ENCODE results near the gene TMEM168. TPM values are rescaled to one million over a fixed set of nuclear protein-coding genes. Genes with fewer than 3 reads are reported as not detected.
"Not testable (repeated sequence)": the region's sequence is repeated elsewhere in the genome, so short reads cannot be mapped to it uniquely, and the experiment has no call there.

The TMEM168 gene
- total RNA-seq: 11.3 and 17.1 TPM in 2 replicates

DNA sequence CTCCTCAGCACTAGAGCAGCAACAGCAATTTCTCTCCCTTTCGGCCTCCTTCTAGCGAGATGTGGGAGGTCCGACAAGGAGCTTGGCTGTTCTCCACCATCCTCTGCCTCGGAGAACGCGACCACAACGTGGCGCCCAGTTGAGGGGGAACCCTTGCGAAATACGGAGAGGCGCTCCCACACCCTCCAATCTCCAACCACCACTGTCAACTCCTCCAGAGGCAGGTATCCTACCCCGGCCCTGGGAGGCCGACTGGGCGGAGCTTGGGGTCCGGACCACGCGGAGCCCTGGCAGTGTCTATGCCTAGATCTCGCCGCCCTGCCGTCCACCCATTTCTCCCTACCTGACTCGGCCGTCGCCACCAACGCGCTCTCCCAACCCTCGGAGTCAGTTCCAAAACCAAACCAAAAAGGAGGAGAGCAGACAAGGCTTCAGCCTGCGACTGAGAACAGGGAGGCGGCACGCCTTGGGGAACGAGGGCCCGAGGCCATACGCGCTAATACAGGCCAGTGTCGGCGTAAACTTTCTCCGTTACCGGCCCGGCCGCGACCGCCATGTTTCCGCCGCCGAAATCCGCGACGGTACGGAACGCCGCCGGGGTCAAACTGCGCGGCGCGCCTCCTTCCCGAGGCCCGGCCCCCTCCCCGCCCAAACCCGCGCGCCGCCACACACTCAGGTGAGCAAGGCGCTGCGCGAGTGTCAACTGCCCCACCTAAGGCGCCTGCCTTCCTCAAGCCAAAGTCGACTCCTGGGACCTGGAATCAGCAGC lies at the start of gene TMEM168:
TMEM168 (minus strand) TSS at position 577 of the 769 bp plus-strand sequence. CDS start 5,568 bp downstream, outside the sequence.
- peak; percentile 58 to 87 for DNase-seq (ENCODE audit: low read depth in 2 of 2)

DNA sequence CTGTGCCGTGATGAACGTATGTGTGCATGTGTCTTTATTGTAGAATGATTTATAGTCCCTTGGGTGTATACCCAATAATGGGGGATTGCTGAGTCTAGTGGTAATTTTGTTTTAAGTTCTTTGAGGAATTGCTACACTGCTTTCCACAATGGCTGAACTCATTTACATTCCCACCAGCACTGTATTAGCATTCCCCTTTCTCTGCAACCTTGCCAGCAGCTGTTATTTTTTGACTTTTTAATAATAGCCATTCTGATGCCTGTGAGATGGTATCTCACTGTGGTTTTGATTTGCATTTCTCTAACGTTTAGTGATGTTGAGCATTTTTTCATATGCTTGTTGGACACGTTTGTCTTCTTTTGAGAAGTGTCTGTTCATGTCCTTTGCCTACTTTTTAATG lies 45.7 kb upstream of the TMEM168 start:
- DNase-seq (ENCODE audit: low read depth in 2 of 2): not testable (repeated sequence)

DNA sequence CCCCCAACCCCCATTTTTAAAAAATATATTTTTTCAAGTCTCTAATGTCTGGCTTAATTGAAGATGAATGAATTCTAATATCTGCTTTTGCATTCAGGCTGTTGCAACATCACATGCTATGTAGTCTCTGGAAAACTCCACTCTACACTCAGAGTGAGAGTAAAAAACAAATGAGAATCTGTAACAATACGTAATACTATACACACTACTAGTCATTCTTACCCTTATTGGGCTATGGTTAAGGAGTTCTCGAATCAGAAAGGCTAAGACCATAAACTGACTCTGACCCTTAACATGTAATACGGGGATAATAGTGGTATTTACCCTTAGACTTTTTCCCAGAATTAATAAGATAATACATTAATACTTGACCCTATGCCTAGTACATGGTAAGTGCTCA lies 42.9 kb upstream of the TMEM168 start:
- DNase-seq (ENCODE audit: low read depth in 2 of 2): no peak

DNA sequence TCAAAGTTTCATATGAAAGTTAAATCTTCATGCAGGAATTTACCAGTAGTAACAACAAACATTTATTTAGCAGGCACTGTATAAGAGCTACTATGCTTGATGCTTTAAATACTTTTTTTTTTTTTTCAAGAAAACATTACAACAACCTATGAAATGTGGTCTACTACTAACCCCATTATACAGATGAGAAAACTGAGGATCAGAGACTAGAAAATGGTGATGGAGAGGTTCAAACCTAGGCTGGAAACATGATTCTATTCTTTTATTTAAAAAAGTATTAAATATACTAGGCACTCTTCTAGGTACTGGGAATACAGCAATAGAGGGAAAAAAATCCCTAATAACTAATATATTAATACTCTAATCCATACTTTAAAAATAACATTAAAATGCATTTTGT lies 40.6 kb upstream of the TMEM168 start:
- no peak for DNase-seq (ENCODE audit: low read depth in 2 of 2)

- DNase-seq (ENCODE audit: low read depth in 2 of 2): no peak
Measured at GRCh38 chr7:112828696-112829095, 38.5 kb upstream of the TMEM168 start.

DNA sequence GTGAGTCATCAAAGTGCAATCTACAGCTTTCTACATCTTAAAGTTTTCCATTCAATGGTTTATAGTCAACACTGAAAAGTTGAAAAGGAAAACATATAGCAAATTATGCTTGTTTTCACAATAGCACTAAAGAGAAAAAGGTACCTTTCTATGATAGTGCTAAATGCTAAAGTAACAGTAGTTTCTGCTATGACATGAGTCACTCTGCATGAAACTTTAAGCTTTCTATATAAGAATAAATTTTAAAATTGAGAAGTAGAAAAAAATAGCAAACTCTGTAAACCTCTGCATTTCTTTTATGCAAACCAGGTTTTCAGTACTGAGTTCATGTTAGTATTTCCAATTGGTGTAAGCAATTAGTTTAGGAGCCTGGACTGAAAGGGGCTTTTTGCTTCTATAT lies 31.2 kb upstream of the TMEM168 start:
- no peak for DNase-seq (ENCODE audit: low read depth in 2 of 2)

DNA sequence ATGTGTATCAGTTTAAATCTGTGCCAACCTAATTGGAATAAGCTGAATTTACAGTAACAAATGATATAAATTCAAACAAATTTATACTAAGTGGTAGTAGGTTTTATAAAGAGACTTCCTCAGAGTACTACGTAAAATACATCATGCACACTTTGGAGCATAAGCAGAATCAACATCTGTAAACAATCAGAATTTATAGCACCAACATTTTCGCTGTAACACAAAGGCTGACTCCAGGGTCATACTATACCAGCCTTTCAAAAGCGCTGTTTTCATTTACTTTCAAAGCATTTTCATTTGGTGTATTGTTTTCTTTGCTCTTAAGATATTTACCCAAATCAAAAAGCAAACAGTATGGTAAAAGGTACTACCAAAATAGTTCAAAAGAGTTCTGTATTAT lies 29.3 kb upstream of the TMEM168 start:
- DNase-seq (ENCODE audit: low read depth in 2 of 2): no peak

DNA sequence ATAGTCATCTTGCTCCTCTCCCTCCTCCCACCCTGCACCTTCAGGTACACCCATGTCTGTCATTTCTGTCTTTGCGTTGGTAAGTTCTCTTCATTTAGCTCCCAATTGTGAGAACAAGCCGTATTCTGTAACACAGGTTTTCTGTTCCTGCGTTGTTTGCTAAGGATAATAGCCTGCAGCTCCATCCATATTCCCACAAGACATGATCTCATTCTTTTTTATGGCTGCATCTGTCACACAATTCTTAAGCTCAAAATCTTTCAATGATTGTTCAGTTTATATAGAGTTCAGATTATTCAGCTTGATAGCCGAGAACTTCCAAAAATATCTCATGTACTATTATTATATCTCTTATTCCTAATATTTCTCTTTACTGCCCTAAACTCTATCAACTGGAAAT lies 16.0 kb upstream of the TMEM168 start:
- DNase-seq (ENCODE audit: low read depth in 2 of 2): no peak

DNA sequence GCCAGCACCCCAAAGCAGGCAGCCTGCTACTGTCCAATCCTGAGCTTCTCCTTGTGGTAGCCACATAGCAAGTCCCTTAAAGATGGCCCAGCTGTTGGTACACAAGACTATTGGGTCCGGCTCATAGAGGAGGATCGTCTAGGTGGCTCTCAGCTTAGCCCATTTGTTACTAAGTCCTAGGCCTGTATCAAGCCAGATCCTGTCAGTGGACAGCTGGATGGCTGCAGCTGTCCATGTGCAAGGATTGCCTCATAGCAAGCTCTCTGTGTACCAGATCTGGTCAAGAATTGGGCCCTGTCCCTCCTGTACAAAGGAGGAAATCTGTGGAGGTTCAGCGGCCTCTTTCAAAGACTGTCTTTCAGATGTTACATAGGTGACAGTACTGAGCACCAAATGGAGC lies 12.2 kb upstream of the TMEM168 start:
- DNase-seq (ENCODE audit: low read depth in 2 of 2): no peak

GRCh38 chr7:112800486-112800885 lies 10.3 kb upstream of the TMEM168 start:
- DNase-seq (ENCODE audit: low read depth in 2 of 2): no peak

GRCh38 chr7:112799448-112800120 lies 9.4 kb upstream of the TMEM168 start:
- no peak for DNase-seq (ENCODE audit: low read depth in 2 of 2)

- DNase-seq (ENCODE audit: low read depth in 2 of 2): no peak
Measured at GRCh38 chr7:112798274-112799159, 8.3 kb upstream of the TMEM168 start.

- not testable (repeated sequence) for DNase-seq (ENCODE audit: low read depth in 2 of 2)
Measured at GRCh38 chr7:112796552-112796951, 6.4 kb upstream of the TMEM168 start.

DNA sequence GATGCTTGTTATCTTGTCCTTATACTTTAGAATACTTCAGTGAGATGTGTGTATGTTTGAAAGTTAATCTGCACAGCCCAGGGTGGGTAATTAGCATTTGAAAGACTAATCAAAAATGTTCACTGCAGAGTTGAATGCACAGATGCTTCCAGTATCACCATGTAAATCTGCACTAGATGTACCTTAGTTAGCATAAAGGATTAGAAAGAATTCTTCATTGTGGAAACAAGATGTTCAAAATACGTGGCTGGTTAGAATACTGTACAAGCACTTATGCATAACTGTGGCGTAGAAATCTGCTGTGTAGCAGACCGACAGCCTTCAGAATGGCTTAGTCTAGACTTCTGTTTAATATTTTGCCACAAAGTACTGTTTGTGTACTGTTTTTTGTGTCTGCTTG lies 2.2 kb upstream of the TMEM168 start:
- DNase-seq (ENCODE audit: low read depth in 2 of 2): no peak

DNA sequence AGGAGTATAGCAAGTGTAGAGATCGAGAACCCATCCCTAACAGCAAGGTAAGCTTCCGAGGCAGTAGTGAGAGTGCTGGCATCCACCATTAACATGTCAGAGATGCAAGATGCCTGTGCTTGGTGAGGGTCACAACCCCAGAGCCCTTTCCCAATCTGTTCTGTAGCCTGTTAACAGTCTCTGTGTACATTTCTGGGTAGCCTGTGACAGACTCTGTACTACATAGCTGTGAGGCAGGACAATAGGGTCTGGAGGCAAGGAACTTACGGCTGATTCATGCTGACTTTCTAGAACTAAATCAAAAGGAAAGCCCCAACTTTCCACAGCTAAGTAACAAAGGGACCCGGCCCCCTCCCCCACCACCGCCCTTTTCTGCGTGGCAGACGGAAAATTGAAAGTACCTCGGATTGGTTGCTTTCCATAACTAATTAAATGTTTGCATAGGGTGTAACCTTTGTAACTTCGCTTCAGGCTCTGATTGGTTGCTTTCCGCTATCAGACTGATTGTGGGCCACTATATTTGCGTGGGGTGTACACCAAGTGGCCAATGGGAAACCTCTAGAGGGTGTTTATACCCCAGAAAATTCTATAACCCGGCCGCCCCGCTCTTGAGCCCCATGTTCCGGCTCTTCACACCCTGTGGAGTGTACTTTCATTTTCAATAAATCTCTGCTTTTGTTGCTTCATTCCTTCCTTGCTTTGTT lies 1.4 kb upstream of the TMEM168 start:
- no peak for DNase-seq (ENCODE audit: low read depth in 2 of 2)

DNA sequence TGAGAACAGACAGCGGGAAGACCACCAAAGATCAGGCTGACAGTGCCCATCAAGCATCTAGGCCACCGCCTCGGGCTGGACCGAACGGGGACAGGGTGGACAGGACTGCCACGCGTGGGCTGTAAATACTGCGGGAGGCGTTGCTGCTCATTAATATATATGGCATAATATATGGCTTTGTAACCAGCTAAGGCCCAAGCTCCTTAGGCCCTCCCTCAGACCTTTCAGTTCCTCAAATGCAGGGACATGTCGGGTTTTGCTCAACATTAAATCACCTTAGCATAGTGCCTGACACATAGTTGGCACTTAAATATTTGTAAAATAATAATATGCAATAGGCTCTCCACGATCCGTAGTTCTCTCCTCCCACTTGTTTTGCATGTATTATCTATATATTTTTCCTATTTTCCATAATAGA lies 402 bp upstream of the TMEM168 start:
- DNase-seq (ENCODE audit: low read depth in 2 of 2): no peak

GRCh38 chr7:112789453-112789816 lies 758 bp downstream of the TMEM168 start:
- no peak for DNase-seq (ENCODE audit: low read depth in 2 of 2)

DNA sequence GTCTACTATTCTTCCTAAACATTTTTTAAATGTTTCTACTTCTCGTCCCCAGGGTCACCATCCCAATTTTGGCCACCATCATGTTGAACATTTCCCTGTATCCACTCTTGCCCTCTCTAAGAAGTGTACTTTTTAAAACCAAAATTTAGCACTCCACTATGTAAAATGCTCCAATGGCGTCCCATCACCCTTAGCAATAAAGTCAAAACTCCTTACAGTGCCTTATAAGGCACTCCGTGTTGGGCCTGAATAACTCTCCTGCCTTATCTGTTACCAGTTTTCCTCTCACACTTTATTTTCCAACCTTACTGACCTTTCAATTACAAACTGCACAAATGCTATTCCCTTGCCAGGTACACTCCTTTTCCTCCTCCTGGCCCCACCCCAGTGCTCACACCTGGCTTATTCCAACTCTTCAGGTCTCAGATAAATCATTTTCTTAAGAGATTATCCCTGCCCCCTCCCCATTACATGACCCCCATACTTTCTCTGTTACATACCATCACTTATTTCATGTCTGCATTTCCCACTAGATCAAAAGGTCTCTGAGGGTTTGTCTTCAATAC lies 1.3 kb downstream of the TMEM168 start:
- no peak for DNase-seq (ENCODE audit: low read depth in 2 of 2)

GRCh38 chr7:112784603-112785002 lies 5.6 kb downstream of the TMEM168 start:
- DNase-seq (ENCODE audit: low read depth in 2 of 2): no peak

- no peak for DNase-seq (ENCODE audit: low read depth in 2 of 2)
Measured at GRCh38 chr7:112782498-112782897, 7.7 kb downstream of the TMEM168 start.

GRCh38 chr7:112781558-112781957 lies 8.6 kb downstream of the TMEM168 start:
- DNase-seq (ENCODE audit: low read depth in 2 of 2): no peak
